Measurements from ENCODE around the gene WHAMM. TPM values are rescaled to one million over a fixed set of nuclear protein-coding genes. Genes with fewer than 3 reads are reported as not detected.

Gene WHAMM
- total and polyA plus RNA-seq, 2 donors (not counting 3 experiments of a cell fraction or from before 2014, with no cell fraction given) = 4.1 to 9.4 TPM

- ChIA-PET CTCF (interaction anchor here (1.2 kb wide), 1 partner anchor 10 kb away, joined by 4 read pairs; no protein-coding TSS in a partner anchor), POLR2A (no interaction called here)
- H2AFZ ChIP-seq (ENCODE audit: low read depth, low read length) = no peak overlapping the region
- peaks cover 0 to 1% of the 10 kb centered on the region in 2 experiments for H3K27me3 ChIP-seq (ENCODE audit: control insufficient read depth in 2 of 2, insufficient read depth in 2 of 2, low read length in 2 of 2)
- H3K9me3 ChIP-seq (replicated peaks; ENCODE audit: control insufficient read depth, insufficient read depth, low read length) = no peaks in the 10 kb centered on the region
- peaks cover 3 to 14% of the 10 kb centered on the region in 2 experiments for H3K36me3 ChIP-seq (ENCODE audit: control insufficient read depth in 2 of 2, extremely low read depth in 1 of 2, insufficient read depth in 2 of 2, low read length in 2 of 2)
- no peak overlapping the region for H3K4me3 ChIP-seq (replicated peaks in 1 of 3; ENCODE audit: insufficient read depth in 1 of 3, low read depth in 1 of 3, low read length in 3 of 3)
- intact Hi-C loops (cut with micrococcal nuclease) = no loop called here
- no peak overlapping the region for H3K9ac ChIP-seq (replicated peaks; ENCODE audit: extremely low read depth, insufficient read depth, low read length)
- H3K4me2 ChIP-seq (ENCODE audit: insufficient read depth, low read length) = no peak overlapping the region
- no peaks in the 10 kb centered on the region for H4K20me1 ChIP-seq (replicated peaks; ENCODE audit: control insufficient read depth, extremely low read depth, insufficient read depth, low read length)
- no peaks in the 10 kb centered on the region for H3K9me1 ChIP-seq (replicated peaks; ENCODE audit: control insufficient read depth, extremely low read depth, insufficient read depth, low read length)
- no TSS peak for BruUV-seq (replicated peaks)
- DNase-seq (ENCODE audit: low read depth, low spot score) (no peak), FAIRE-seq (peak; percentile 64)
- TF ChIP-seq FOS (IDR thresholded peaks at IDR 0.05; ENCODE audit: borderline replicate concordance, insufficient read depth, low read length) = no peak
- TF ChIP-seq GATA2 (IDR thresholded peaks at IDR 0.05; ENCODE audit: insufficient read depth, insufficient read length, low read depth, low read length) = no peak
- TF ChIP-seq MAX (IDR thresholded peaks at IDR 0.05; ENCODE audit: insufficient read depth, insufficient read length) = no peak
- no peak for TF ChIP-seq CTCF (IDR thresholded peaks at IDR 0.05; ENCODE audit: extremely low read depth in 1 of 2, insufficient read depth in 1 of 2, low read depth in 1 of 2, low read length in 2 of 2)
- no peak overlapping the region for H3K27ac ChIP-seq (ENCODE audit: insufficient read depth, low read depth, low read length)
- dilution Hi-C loops (cut with MboI; ENCODE audit: extremely low pct_ligation_motif_present, low sequenced_read_pairs) = no loop called here
- no peaks in the 10 kb centered on the region for H3K4me1 ChIP-seq (ENCODE audit: control insufficient read depth, extremely low read depth, insufficient read depth, low read length)
- no peaks in the 10 kb centered on the region for H3K79me2 ChIP-seq (ENCODE audit: control insufficient read depth, insufficient read depth, low read length)
Observed at GRCh38 chr15:82839136-82839535, 29.7 kb downstream of the WHAMM start.

- Histone ChIP-seq H3K9ac (replicated peaks; ENCODE audit: extremely low read depth, insufficient read depth, low read length) (no peak overlapping the region), H3K4me3 (replicated peaks in 1 of 3; ENCODE audit: insufficient read depth in 1 of 3, low read depth in 1 of 3, low read length in 3 of 3) (no peak overlapping the region), H3K27me3 (ENCODE audit: control insufficient read depth in 2 of 2, insufficient read depth in 2 of 2, low read length in 2 of 2) (peaks cover 0 to 5% of the 10 kb centered on the region in 2 experiments), H4K20me1 (replicated peaks; ENCODE audit: control insufficient read depth, extremely low read depth, insufficient read depth, low read length) (no peaks in the 10 kb centered on the region), H3K4me1 (ENCODE audit: control insufficient read depth, extremely low read depth, insufficient read depth, low read length) (no peaks in the 10 kb centered on the region), H3K9me3 (replicated peaks; ENCODE audit: control insufficient read depth, insufficient read depth, low read length) (no peaks in the 10 kb centered on the region), H3K27ac (ENCODE audit: insufficient read depth, low read depth, low read length) (no peak overlapping the region), H3K4me2 (ENCODE audit: insufficient read depth, low read length) (no peak overlapping the region), H3K79me2 (ENCODE audit: control insufficient read depth, insufficient read depth, low read length) (no peaks in the 10 kb centered on the region), H3K9me1 (replicated peaks; ENCODE audit: control insufficient read depth, extremely low read depth, insufficient read depth, low read length) (no peaks in the 10 kb centered on the region), H3K36me3 (ENCODE audit: control insufficient read depth in 2 of 2, extremely low read depth in 1 of 2, insufficient read depth in 2 of 2, low read length in 2 of 2) (peaks cover 0 to 12% of the 10 kb centered on the region in 2 experiments), H2AFZ (ENCODE audit: low read depth, low read length) (no peak overlapping the region)
- FAIRE-seq = no peak
- no TSS peak for BruUV-seq (replicated peaks)
- no peak for TF ChIP-seq GATA2 (IDR thresholded peaks at IDR 0.05; ENCODE audit: insufficient read depth, insufficient read length, low read depth, low read length)
- TF ChIP-seq FOS (IDR thresholded peaks at IDR 0.05; ENCODE audit: borderline replicate concordance, insufficient read depth, low read length) = no peak
- TF ChIP-seq CTCF (IDR thresholded peaks at IDR 0.05; ENCODE audit: extremely low read depth in 1 of 2, insufficient read depth in 1 of 2, low read depth in 1 of 2, low read length in 2 of 2) = no peak
- POLR2A ChIA-PET = no interaction called here
- intact Hi-C loops (cut with micrococcal nuclease) (loop anchor here (10.0 kb wide), 1 partner anchor 115 kb away; the partner anchor contains the start of gene HOMER2), dilution Hi-C loops (cut with MboI; ENCODE audit: extremely low pct_ligation_motif_present, low sequenced_read_pairs) (no loop called here)
- no peak for DNase-seq (ENCODE audit: low read depth, low spot score)
- CTCF ChIA-PET = interaction anchor here (1.1 kb wide), 1 partner anchor 9 kb away, joined by 6 read pairs; no protein-coding TSS in a partner anchor
Observed at GRCh38 chr15:82840166-82840565, 30.7 kb downstream of the WHAMM start.
